HG03575 (cell line): ENCODE results near the gene ATOH7.
"Not testable (repeated sequence)": the region's sequence is repeated elsewhere in the genome, so short reads cannot be mapped to it uniquely, and the experiment has no call there.

Source experiments
- ATAC-seq: cut with Tn5 transposase; IDR thresholded peaks from one replicate; pipeline ENCODE4 v1.9.1; 2021; ENCODE audit not compliant: unreplicated experiment, insufficient number of reproducible peaks, low FRiP score; ENCODE audit errors: extremely low read depth

ATOH7 gene

DNA sequence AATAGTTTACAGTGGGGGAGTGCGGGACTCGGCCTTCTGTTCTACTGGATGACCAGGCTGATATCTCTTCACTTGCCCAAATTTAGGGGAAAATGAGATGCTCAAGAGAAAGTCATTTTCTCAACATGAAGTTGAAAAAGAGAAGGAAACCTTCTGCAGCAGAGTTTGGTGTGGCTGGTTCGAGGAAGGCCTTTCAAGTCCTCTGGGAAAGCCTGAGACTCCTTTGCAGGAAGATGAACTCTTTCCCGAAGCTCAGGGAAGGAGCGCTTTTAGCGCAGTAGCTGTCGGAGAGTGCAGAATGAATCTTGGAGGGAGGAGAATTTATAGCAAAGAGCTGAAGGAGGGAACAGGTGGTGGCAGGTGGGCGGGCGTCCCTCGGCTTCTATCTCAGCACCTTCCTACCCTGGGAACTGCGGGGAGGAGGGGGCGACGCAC is at the start of gene ATOH7:
ATOH7 (minus strand) TSS at position 297 of the 435 bp plus-strand sequence. CDS start 436 bp downstream, outside the sequence.
- no peak for ATAC-seq

DNA sequence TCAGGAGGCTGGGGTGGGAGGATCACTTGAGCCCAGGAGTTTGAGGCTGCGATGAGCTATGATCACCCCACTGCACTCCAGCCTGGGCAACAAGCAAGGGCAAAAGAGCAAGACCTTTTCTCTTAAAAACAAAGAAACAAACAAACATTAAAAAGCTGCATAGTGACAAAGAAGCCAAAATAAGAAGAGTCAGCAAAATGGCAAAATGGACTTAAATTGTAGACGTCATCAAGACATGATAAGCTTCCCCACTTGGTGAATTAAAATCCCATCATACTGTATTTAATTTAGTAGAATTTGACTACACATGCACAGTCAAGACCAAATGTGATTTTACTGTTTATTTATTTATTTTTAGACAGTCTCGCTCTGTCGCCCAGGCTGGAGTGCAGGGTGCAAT is 48.8 kb upstream of the ATOH7 start:
- no peak for ATAC-seq

DNA sequence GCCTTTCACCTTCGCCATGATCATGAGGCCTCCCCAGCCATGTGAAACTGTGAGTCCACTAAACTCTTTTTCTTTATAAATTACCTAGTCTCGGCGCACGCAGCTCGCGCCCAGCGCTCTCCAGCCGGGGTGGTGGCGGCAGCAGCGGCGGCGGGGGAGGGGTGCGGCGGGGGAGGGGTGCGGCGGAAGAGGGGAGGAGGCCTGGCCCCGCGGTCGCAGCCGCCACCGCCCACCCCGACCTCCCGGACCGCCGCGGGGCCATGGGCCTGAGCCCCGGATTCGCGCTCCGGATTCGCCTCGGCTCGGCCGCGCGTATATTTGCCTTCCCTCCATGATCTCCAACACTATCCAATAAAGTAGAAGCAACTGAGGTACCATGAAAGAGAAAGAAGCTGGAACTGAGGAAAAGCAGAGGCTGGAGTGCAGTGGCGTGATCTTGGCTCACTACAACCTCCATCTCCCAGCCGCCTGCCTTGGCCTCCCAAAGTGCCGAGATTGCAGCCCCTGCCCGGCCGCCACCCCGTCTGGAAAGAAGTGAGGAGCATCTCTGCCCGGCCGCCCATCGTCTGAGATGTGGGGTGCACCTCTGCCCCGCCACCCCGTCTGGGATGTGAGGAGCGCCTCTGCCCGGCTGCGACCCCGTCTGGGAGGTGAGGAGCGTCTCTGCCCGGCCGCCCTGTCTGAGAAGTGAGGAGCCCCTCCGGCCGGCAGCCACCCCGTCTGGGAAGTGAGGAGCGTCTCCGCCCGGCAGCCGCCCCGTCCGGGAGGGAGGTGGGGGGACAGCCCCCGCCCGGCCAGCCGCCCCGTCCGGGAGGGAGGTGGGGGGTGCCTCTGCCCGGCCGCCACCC is 47.2 kb upstream of the ATOH7 start:
- not testable (repeated sequence) for ATAC-seq

DNA sequence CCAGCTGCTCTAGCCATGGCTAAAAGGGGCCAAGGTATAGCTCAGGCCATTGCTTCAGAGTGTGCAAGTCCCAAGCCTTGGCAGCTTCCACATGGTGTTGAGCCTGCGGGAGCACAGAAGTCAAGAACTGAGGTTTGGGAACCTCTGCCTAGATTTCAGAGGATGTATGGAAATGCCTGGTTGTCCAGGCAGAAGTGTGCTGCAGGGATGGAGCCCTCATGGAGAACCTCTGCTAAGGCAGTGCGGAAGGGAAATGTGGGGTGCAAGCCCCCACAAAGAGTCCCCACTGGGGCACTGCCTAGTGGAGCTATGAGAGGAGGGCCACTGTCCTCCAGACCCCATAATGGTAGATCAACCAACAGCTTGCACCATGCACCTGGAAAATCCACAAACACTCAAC is 45.9 kb upstream of the ATOH7 start:
- not testable (repeated sequence) for ATAC-seq

DNA sequence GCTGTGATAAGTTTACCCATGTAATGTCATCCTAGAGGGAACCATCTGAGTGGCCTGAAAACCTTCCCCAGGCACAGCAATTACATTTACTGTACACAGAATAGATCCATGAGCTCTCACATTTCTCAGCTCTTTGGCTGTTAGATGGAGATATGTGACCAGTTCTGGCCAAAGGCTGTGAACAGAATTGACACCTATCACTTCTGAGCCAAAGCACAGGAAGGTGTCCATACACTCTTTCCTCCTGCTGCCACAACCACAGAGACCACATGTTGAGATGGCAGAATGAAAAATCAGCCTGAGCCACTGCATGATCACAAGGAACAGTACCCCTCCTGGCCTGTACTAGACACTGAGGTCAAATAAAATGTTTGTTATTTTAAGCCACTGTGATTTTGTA is 44.3 kb upstream of the ATOH7 start:
- ATAC-seq = no peak

DNA sequence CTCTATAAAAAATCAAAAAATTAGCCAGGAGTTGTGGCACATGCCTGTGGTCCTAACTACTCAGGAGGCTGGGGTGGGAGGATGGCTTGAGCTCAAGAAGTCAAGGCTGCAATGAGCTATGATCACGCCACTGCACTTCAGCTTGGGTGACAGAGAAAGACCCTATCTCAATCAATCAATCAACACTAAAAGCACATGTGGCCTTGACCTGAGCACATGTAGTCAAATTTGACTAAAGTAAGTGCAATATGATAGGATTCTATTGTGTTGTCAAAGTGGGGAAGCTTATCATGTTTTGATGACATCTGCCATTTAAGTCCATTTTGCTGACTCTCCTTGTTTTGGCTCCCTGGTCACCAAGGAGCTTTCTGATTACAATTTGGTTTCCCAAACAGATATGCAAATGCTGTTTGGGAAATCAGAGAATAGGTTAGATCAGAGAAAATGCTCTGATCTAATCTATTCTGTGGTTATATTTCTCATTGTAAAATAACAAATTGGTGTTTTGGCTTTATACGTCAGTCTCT is 43.8 kb upstream of the ATOH7 start:
- no peak for ATAC-seq

DNA sequence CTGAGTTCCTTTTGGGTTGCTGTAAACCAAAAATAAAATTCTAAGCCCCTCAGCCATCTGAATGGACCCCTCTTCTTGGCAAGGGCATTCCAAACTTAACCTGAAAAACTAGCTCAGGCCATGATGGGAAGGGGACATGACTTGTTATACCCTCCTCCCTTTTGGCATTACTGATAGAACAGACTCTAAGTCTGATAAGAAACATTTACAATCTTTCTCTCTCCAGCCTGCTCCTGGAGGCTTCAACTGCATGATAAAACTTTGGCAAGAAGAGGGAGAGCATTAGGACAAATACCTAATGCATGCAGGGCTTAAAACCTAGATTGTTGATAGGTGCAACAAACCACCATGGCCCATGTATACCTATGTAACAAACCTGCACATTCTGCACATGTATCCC is 40.9 kb upstream of the ATOH7 start:
- no peak for ATAC-seq

DNA sequence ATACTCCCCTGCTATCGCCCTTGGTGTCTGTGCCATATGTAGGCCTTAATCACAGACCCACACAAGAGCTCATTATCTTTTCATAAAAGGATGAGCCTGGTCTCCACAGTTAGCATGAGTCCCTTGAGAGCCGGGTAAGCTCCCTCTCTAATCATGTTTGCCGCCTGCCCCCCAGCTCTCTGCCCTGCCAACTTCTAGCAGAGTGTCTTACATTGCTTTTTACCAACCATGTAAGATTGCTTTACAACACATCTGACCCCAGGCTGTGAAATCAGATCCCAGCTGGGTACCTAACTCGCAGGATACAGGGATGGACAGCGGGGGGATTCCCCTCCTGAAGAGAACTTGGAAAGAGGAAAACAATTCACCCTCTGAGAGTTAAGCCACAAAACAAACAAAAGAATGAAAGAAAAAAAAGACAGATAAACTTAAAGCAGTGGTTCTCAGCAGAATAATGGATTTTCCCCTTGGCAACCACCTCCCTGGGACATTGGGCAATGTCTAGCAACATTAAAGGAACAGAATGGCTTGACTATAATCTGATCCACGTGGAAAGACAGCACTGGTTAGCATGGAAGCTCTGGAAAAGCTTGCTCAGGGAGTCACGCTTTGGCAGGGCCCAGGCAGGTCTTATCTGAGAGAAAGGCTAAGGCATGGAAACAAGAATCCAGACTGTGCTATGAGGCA is 39.4 kb upstream of the ATOH7 start:
- no peak for ATAC-seq

DNA sequence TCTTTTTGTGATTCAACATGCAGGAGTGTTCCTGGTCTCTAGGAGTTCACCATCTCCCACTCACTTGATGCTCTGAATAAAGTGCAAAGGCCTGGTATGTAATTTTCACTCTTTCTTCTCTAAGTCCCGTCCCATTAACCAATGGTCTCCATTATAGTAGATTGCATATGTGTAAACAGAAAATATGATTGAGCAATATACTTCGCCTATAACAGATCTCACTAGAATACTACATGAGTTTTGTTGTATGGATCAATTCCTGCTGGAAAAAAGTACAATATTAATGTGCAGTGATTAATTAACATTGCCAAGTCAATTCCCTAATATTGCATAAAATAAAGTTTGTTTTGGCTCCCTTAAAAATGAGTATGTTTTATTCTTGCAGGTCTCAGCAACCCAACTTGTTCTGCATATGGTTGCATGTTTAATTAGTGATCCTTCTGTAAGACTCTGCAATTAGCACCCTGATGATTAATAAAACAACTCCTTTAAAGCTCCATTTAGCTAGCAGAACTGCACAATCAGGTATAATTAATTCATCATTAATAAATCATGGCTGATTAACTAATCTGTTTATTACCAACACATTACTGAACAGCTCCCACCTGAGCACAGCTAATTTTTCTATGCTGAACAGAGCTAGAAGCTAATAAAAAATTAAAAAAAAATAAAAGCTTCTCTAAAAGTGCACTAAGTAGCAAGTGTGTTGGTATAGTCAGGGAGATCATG is 37.8 kb upstream of the ATOH7 start:
- ATAC-seq = no peak

DNA sequence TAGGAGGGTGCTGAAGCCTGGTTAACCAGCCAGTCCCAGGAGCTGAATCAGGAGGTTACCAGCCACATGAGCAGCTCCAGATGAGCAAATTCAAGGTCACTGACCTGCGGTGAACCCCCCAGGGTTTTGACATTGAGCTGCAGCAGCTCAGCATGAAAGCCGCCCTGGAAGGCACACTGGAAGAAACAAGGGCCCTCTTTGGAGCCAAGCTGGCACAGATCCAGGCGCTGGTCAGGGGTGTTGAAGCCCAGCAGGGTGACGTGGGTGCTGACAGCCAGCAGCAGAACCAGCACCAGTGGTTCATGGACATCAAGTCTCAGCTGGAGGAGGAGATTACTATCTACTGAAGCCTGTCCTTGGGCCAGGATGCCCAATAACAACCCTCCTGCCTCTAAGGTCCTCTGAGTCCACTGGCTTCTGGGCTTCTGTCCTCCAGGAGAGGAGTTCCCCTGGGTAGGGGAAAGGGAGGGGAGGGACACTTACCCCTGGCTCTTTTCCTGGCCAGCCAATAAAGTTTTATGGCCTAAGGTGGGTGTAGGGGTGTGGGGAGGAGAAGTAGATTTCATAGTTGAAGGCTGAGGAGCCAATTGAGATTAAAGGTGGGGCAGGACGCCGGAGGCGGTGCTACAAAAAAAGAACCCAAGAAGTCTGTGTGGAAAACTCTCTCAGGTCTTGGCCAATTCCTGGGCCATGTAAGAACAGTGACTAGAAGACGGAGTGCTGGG is 29.4 kb upstream of the ATOH7 start:
- no peak for ATAC-seq

DNA sequence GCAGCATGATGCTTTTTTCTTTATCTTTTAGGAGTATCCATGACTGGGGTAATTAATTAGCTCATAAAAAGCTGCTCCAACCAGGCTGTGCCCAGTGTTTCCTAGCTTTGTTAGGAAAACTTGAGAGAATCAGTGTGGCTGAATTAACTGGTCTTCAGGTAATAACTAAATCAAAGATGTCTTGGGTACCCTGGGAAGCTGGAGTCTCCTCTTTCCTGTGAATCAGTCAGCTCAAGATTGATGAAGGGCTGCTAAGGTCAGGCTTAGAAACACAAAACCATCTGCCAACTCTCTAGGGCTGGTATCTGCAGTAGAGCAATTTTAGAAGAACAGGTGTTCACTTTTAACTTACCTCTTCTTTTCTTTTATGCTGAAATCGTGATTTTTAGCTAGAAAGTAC is 21.4 kb upstream of the ATOH7 start:
- no peak for ATAC-seq

DNA sequence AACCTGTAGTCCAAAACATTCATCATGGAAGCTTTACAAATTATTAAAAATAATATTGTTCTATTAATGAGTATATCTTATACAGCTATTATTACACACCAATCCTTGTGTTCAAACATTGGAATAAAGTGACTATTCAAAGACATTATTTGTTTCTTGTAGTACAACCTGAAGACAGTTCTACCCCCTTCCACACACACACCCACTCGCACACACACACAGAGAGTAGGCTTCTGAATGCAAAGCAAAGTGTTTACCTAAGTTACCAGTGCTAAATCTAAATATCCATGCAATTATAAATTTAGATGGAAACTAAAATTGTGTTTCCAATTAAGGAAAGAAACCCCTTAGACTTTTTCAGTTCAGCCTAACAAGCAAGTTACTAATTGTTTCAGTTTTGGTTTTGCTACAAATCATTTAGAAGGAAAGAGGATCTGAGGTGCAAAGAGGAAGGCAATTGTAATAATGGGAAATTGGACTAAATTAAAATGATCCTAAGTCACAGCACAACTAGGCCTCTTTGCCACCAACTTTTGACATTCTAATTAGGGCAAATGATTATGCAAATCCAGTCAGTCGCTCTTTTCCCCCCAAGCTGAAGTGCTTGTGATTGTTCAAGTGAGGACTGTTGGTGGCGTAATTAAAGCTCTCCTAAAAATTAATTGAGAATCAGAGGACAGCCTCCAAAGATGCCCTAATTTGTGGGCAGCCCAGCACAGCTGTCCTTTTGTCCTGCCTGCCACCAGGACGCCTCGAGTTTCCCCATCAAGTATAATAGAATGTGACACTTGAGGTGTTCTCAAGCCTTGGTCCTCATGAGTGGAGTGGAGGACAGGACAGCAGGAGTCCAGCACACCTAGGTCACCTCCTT is 19.9 kb upstream of the ATOH7 start:
- no peak for ATAC-seq

DNA sequence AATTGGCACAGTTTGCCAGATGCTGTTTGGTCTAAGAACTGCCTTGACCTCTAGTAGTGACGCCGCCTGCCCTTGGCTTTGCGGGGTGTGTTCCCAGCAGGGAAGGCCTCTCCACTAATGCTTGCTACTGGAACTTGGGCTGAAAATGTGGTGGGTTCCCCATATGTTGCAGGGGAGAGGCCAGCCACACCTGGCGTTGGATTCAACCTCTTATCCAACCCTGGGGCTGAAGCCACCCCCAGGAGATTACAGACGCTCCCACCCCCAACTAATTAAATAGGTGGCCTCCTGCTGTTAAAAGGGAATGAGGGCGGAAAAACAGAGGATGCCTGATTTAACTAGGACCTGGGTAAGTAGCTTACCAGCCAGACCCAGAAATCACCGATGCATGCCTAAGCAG is 19.2 kb upstream of the ATOH7 start:
- ATAC-seq = no peak

DNA sequence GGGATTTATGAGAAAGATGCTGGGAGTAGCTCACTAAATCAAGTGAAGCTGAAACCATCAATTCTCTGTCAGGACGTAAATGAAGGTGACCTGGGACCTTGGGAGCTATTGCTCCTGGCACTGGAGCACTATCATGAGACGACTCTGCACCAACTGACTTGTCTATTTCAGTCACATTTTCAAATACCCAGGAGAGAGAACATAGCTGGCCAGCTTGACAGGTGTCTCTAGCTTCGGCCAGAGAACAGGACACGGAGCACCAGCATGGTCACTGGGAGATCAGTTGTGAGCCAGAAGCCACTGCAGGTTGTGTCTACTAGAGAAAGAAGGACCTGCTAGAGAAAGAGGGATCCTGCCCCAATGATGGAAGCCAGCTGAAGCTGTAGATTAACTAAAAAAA is 17.4 kb upstream of the ATOH7 start:
- ATAC-seq = no peak

DNA sequence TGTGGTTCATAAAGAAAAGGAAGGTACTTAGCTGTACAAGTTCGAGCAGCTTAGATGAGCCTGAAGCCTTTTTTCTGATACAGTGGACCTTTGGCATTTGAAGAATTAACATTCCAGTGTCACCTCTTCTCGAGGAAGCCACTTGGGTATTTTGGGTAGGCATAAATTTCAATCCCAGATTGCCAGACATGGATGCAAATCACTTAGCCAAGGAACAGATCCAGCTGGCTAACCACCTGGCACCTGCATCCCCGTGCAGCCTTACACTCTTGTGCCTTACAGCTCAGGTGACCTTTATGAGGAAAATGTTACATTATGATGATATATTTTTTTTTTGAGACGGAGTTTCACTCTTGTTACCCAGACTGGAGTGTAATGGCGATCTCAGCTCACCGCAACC is 16.0 kb upstream of the ATOH7 start:
- ATAC-seq = no peak

DNA sequence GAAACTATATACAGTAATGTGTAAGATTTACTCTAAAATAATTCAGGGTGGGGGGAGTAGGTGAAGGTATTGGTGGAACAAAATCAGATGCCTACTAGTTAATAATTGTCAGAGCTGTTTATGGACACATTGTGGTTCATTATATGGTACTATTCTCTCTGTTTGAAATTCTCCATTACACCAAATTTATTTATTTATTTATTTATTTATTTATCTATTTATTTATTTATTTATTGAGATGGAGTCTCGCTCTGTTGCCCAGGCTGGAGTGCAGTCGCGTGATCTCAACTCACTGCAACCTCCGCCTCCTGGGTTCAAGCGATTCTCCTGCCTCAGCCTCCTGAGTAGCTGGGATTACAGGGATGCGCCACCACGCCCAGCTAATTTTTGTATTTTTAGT is 14.5 kb upstream of the ATOH7 start:
- ATAC-seq = not testable (repeated sequence)

DNA sequence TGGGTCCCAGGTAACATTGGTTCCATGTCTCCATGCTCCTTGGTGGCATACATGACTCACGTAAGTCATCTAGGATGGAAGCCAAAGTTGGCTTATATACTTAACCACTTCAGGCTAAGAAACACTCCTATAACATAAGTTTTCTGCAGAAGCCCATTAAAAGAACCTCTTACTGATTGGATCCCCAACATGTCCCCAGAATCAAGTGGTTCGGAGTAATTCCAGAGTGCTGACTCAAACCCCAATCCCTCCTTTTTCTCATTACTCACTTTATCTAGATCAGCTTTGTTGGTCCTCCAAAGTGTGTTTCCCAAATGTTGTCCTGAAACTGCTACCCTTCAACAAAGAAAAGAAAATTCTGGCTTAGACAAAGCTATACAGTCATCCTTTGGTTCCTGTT is 10.1 kb upstream of the ATOH7 start:
- ATAC-seq = no peak

DNA sequence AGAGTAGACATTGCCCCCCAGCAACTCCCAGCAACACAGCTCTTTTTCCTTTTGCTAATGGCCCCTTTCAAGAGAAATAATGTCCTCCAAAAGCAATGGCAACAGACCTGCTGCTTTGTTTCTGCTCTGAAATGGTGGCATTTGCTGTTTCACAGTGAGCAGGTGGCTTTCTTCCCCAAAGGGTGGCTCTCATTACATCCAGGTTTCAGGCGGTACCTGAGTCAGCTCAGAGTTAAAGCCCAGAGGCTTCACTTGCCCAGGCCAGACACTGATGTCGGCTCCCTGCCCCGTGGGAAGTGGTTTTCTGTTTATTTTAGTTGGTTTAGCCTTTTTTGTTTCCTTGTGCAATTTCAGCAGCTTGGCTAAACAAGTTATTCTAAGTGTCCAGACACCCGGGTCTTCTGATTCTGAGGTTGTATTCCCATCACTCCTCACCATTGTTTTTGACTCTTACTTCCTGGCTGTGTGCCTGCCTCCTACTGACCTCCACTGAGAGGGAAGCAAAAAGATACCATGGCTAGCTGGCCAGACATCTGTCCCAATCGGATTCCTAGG is 7.8 kb upstream of the ATOH7 start:
- no peak for ATAC-seq
